HL-60 (cell line): ENCODE measurements around the gene COG4.
A peak's percentile ranks its signal among the peaks of the same experiment; 100 is the strongest.

Experiments
- DNase-seq, 2 experiments: peaks; one replicate each; pipeline ENCODE4 v3.0.0-alpha.2; 2010 to 2020; ENCODE audit warnings: low read depth in 1 of 2, low spot score in 1 of 2
- H3K27ac ChIP-seq: fragments of 250-450 bp; sonication (Bioruptor Pico); replicated peaks from 2 replicates; pipeline ENCODE4 v1.5.1; 2020; ENCODE audit warnings: mild to moderate bottlenecking, moderate library complexity
- H3K27me3 ChIP-seq: fragments of 250-450 bp; sonication (Bioruptor Pico); 2 replicates; pipeline ENCODE4 v1.5.1; 2021; ENCODE audit warnings: mild to moderate bottlenecking, moderate library complexity; ENCODE audit not compliant: insufficient read depth, poor library complexity, severe bottlenecking
- H3K4me3 ChIP-seq: replicated peaks from 2 replicates; pipeline ENCODE4 v1.5.1; 2011; ENCODE audit warnings: mild to moderate bottlenecking, control low read depth, low read length; ENCODE audit not compliant: insufficient read depth
- GABPA ChIP-seq: IDR thresholded peaks from 2 replicates; pipeline ENCODE4 v1.6.1; 2012; ENCODE audit warnings: low read depth
- POLR2AphosphoS5 ChIP-seq: IDR thresholded peaks from 2 replicates; pipeline ENCODE4 v1.6.1; 2012; ENCODE audit warnings: low read depth
- SPI1 ChIP-seq: IDR thresholded peaks from 2 replicates; pipeline ENCODE4 v1.6.1; 2012; ENCODE audit warnings: low read depth, mild to moderate bottlenecking, borderline replicate concordance
- TF ChIP-seq, protein P1 (sequence below): IDR thresholded peaks from one replicate; pipeline ENCODE4 v1.5.1; 2011; ENCODE audit warnings: low read length, control low read depth, inconsistent platforms; ENCODE audit not compliant: insufficient read depth
- TF ChIP-seq, protein P2 (sequence below): IDR thresholded peaks from 2 replicates; pipeline ENCODE4 v1.6.1; 2012; ENCODE audit warnings: low read depth; ENCODE audit not compliant: insufficient replicate concordance

COG4 gene

DNA sequence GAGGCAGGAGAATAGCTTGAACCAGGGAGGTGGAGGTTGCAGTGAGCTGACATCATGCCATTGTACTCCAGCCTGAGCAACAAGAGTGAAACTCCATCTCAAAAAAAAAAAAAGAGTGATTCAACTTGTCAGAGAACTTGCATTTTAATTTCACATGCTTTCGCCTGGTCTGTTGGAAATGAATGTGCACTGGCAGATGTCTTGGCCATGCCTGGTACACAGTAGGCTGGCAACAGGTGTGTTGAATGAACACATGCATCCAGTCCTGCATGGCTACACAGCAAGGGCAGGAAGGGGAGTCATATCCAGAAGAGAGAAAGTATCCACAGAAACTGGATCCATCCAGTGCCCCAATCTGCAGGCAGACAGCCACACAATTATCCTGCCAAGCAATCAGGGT, 11.5 kb downstream of the COG4 start:
- no peak for TF ChIP-seq POLR2AphosphoS5
- no peak for TF ChIP-seq SPI1
- no peak for DNase-seq
- Histone ChIP-seq H3K27me3 (no peaks in the 10 kb centered on the region), H3K27ac (no peak overlapping the region), H3K4me3 (no peak overlapping the region)

- Histone ChIP-seq H3K27ac (no peak overlapping the region), H3K4me3 (no peak overlapping the region), H3K27me3 (no peaks in the 10 kb centered on the region)
- no peak for DNase-seq
- TF ChIP-seq GABPA (no peak), POLR2AphosphoS5 (no peak), SPI1 (no peak)
- TF ChIP-seq, protein P1, sequence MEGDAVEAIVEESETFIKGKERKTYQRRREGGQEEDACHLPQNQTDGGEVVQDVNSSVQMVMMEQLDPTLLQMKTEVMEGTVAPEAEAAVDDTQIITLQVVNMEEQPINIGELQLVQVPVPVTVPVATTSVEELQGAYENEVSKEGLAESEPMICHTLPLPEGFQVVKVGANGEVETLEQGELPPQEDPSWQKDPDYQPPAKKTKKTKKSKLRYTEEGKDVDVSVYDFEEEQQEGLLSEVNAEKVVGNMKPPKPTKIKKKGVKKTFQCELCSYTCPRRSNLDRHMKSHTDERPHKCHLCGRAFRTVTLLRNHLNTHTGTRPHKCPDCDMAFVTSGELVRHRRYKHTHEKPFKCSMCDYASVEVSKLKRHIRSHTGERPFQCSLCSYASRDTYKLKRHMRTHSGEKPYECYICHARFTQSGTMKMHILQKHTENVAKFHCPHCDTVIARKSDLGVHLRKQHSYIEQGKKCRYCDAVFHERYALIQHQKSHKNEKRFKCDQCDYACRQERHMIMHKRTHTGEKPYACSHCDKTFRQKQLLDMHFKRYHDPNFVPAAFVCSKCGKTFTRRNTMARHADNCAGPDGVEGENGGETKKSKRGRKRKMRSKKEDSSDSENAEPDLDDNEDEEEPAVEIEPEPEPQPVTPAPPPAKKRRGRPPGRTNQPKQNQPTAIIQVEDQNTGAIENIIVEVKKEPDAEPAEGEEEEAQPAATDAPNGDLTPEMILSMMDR, result no peak
- TF ChIP-seq, protein P2, sequence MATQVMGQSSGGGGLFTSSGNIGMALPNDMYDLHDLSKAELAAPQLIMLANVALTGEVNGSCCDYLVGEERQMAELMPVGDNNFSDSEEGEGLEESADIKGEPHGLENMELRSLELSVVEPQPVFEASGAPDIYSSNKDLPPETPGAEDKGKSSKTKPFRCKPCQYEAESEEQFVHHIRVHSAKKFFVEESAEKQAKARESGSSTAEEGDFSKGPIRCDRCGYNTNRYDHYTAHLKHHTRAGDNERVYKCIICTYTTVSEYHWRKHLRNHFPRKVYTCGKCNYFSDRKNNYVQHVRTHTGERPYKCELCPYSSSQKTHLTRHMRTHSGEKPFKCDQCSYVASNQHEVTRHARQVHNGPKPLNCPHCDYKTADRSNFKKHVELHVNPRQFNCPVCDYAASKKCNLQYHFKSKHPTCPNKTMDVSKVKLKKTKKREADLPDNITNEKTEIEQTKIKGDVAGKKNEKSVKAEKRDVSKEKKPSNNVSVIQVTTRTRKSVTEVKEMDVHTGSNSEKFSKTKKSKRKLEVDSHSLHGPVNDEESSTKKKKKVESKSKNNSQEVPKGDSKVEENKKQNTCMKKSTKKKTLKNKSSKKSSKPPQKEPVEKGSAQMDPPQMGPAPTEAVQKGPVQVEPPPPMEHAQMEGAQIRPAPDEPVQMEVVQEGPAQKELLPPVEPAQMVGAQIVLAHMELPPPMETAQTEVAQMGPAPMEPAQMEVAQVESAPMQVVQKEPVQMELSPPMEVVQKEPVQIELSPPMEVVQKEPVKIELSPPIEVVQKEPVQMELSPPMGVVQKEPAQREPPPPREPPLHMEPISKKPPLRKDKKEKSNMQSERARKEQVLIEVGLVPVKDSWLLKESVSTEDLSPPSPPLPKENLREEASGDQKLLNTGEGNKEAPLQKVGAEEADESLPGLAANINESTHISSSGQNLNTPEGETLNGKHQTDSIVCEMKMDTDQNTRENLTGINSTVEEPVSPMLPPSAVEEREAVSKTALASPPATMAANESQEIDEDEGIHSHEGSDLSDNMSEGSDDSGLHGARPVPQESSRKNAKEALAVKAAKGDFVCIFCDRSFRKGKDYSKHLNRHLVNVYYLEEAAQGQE, result no peak
Observed at GRCh38 chr16:70510216-70510615, 13.1 kb downstream of the COG4 start.

- H3K27me3 ChIP-seq, result no peaks in the 10 kb centered on the region
- TF ChIP-seq, protein P1, result peak; percentile 12
- TF ChIP-seq SPI1, result no peak
- H3K27ac ChIP-seq, result no peak overlapping the region
- no peak overlapping the region for H3K4me3 ChIP-seq
- DNase-seq, result no peak
Observed at GRCh38 chr16:70508752-70509151, 14.6 kb downstream of the COG4 start.

- no peak overlapping the region for H3K27ac ChIP-seq
Observed at GRCh38 chr16:70496513-70496912, 26.8 kb downstream of the COG4 start.

More at GRCh38 chr16:70496513-70496912, 26.8 kb downstream of the COG4 start:
- DNase-seq, result no peak
- H3K27me3 ChIP-seq, result no peaks in the 10 kb centered on the region
- TF ChIP-seq, protein P2, result no peak
- TF ChIP-seq POLR2AphosphoS5, result no peak
- TF ChIP-seq SPI1, result no peak
- no peak for TF ChIP-seq GABPA
- TF ChIP-seq, protein P1, result no peak
- no peak overlapping the region for H3K4me3 ChIP-seq
